Liver (tissue), 9 donors: ENCODE results near the gene SERPINB13. TPM values are rescaled to one million over a fixed set of nuclear protein-coding genes. Genes with fewer than 3 reads are reported as not detected.

Experiments
- DNase-seq: peaks from one replicate; pipeline ENCODE4 v3.0.0-alpha.2; 2017; ENCODE audit warnings: low spot score
- H3K27ac ChIP-seq, 2 donors: one replicate each; pipeline ENCODE4 v1.7.0; 2013; ENCODE audit warnings: inconsistent platforms in 2 of 2, low read length in 2 of 2, control low read depth in 1 of 2, low read depth in 1 of 2, mild to moderate bottlenecking in 1 of 2
- H3K27me3 ChIP-seq, 4 donors: one replicate each; pipeline versions ENCODE4 v1.6.1 to v1.7.0; 2013; ENCODE audit warnings: low read length in 3 of 4, inconsistent platforms in 1 of 4, mild to moderate bottlenecking in 1 of 4, moderate library complexity in 1 of 4; ENCODE audit not compliant: control insufficient read depth in 4 of 4, insufficient read depth in 4 of 4
- H3K36me3 ChIP-seq, 4 donors: one replicate each; pipeline versions ENCODE4 v1.6.1 to v1.7.0; 2013; ENCODE audit warnings: low read length in 3 of 4, mild to moderate bottlenecking in 3 of 4, low read depth in 1 of 4, moderate library complexity in 1 of 4; ENCODE audit not compliant: control insufficient read depth in 4 of 4, insufficient read depth in 3 of 4
- H3K4me1 ChIP-seq, 4 donors: one replicate each; pipeline versions ENCODE4 v1.6.1 to v1.7.0; 2013; ENCODE audit warnings: low read length in 3 of 4, mild to moderate bottlenecking in 3 of 4, moderate library complexity in 1 of 4; ENCODE audit not compliant: control insufficient read depth in 4 of 4, insufficient read depth in 4 of 4
- H3K4me3 ChIP-seq, 3 donors: one replicate each; pipeline versions ENCODE4 v1.6.1 to v1.7.0; 2013; ENCODE audit warnings: low read length in 3 of 3, control low read depth in 1 of 3, low read depth in 1 of 3, mild to moderate bottlenecking in 1 of 3
- H3K9ac ChIP-seq, 2 donors: one replicate each; pipeline ENCODE4 v1.7.0; 2013; ENCODE audit warnings: low read length in 2 of 2, mild to moderate bottlenecking in 2 of 2, moderate library complexity in 2 of 2, control low read depth in 1 of 2, low read depth in 1 of 2
- H3K9me3 ChIP-seq, 4 donors: one replicate each; pipeline versions ENCODE4 v1.6.1 to v1.7.0; 2013; ENCODE audit warnings: low read length in 3 of 4; ENCODE audit not compliant: control insufficient read depth in 4 of 4
- ATF3 ChIP-seq: IDR thresholded peaks from 2 replicates; pipeline ENCODE4 v1.6.1; 2016; ENCODE audit warnings: antibody characterized with exemption
- EGR1 ChIP-seq, 2 donors: IDR thresholded peaks; 2 replicates each; pipeline ENCODE4 v1.6.1; 2016 to 2018; ENCODE audit warnings: antibody characterized with exemption in 2 of 2, low read depth in 2 of 2
- FOXA1 ChIP-seq: IDR thresholded peaks from 2 replicates; pipeline ENCODE4 v1.6.1; 2016; ENCODE audit warnings: antibody characterized with exemption
- FOXA2 ChIP-seq: IDR thresholded peaks from 2 replicates; pipeline ENCODE4 v1.6.1; 2016; ENCODE audit warnings: antibody characterized with exemption
- GABPA ChIP-seq, 2 donors: IDR thresholded peaks in 1 of 2; conservative IDR thresholded peaks in 1 of 2; 2 replicates each; pipeline ENCODE4 v1.6.1; 2016; ENCODE audit warnings: antibody characterized with exemption in 2 of 2, mild to moderate bottlenecking in 1 of 2, moderate library complexity in 1 of 2
- JUND ChIP-seq, 2 donors: IDR thresholded peaks; 2 replicates each; pipeline ENCODE4 v1.6.1; 2016; ENCODE audit warnings: antibody characterized with exemption in 2 of 2
- MAX ChIP-seq: IDR thresholded peaks from 2 replicates; pipeline ENCODE4 v1.6.1; 2016; ENCODE audit warnings: antibody characterized with exemption
- NR2F2 ChIP-seq: IDR thresholded peaks from 2 replicates; pipeline ENCODE4 v1.6.1; 2016; ENCODE audit warnings: antibody characterized with exemption
- REST ChIP-seq: IDR thresholded peaks from 2 replicates; pipeline ENCODE4 v1.6.1; 2016; ENCODE audit warnings: antibody characterized with exemption, mild to moderate bottlenecking
- RXRA ChIP-seq, 2 donors: IDR thresholded peaks; 2 replicates each; pipeline ENCODE4 v1.6.1; 2017 to 2018; ENCODE audit warnings: antibody characterized with exemption in 2 of 2, mild to moderate bottlenecking in 1 of 2
- TAF1 ChIP-seq: conservative IDR thresholded peaks from 2 replicates; pipeline ENCODE4 v1.6.1; 2016; ENCODE audit warnings: antibody characterized with exemption, mild to moderate bottlenecking
- WGBS: extraction: QIAGEN DNeasy Blood & Tissue Kit; methylation state at CpG from one replicate; pipeline ENCODE4 v1.1.7; 2013; 5-methylcytosine and 5-hydroxymethylcytosine counted together
- polyA plus RNA-seq, 2 donors: library from polyadenylated mRNA; stranded (reverse) in 1 of 2; unstranded in 1 of 2; fragments of 200-250 nt in 1 of 2; fragments of >200 nt in 1 of 2; fragmentation: Nextera tagmentation in 1 of 2; extraction: Ambion mirVana in 1 of 2; gene quantifications; one replicate each; pipeline versions ENCODE4 v1.2.1 to v1.2.3, GENCODE V29; 2013 to 2015
- total RNA-seq, 2 donors: library from RNA; depleted of rRNA; stranded (reverse); fragments of >200 nt; gene quantifications; one replicate each; pipeline ENCODE4 v1.2.3, GENCODE V29; 2014
- donor health status: healthy.
- donor health status: healthy.
- donor health status: healthy.
- donor health status: healthy.
- donor health status: healthy.

SERPINB13 gene
- total and polyA plus RNA-seq, 4 donors = not detected

- WGBS = 88% methylated on average over 4 of the region's 4 CpGs
- Histone ChIP-seq H3K27ac (no peak overlapping the region), H3K36me3 (no peaks in the 10 kb centered on the region), H3K9me3 (no peaks in the 10 kb centered on the region), H3K9ac (no peak overlapping the region), H3K4me3 (no peak overlapping the region), H3K27me3 (no peaks in the 10 kb centered on the region), H3K4me1 (no peaks in the 10 kb centered on the region)
- no peak for DNase-seq
- TF ChIP-seq JUND (IDR thresholded peaks at IDR 0.05) (no peak), TAF1 (no peak), MAX (no peak), NR2F2 (no peak)
These were observed 23.1 kb upstream of the SERPINB13 start for GRCh38 chr18:63564021-63564420.

GRCh38 chr18:63564561-63564960, 22.6 kb upstream of the SERPINB13 start:
- 77% methylated on average over 1 of the region's 1 CpG for WGBS
- H3K9me3 ChIP-seq = no peaks in the 10 kb centered on the region
- H3K9ac ChIP-seq = no peak overlapping the region
- DNase-seq = no peak
- TF ChIP-seq FOXA1 = no peak
- no peak for TF ChIP-seq REST
- TF ChIP-seq GABPA (IDR thresholded peaks at IDR 0.05 in 1 of 2, conservative IDR thresholded peaks at IDR 0.05 in 1 of 2) = no peak
- TF ChIP-seq EGR1 (IDR thresholded peaks at IDR 0.05; ENCODE audit: low read depth in 2 of 2) = no peak
- TF ChIP-seq TAF1 = no peak
- TF ChIP-seq RXRA (IDR thresholded peaks at IDR 0.05) = no peak
- TF ChIP-seq NR2F2 = no peak
- TF ChIP-seq ATF3 = no peak
- TF ChIP-seq FOXA2 = no peak
- no peaks in the 10 kb centered on the region for H3K27me3 ChIP-seq
- no peaks in the 10 kb centered on the region for H3K36me3 ChIP-seq
- H3K27ac ChIP-seq = no peak overlapping the region
- no peaks in the 10 kb centered on the region for H3K4me1 ChIP-seq
- no peak overlapping the region for H3K4me3 ChIP-seq

GRCh38 chr18:63567276-63567675, 19.9 kb upstream of the SERPINB13 start:
- Histone ChIP-seq H3K9ac (no peak overlapping the region), H3K27ac (no peak overlapping the region), H3K4me1 (no peaks in the 10 kb centered on the region), H3K27me3 (no peaks in the 10 kb centered on the region), H3K36me3 (no peaks in the 10 kb centered on the region), H3K9me3 (no peaks in the 10 kb centered on the region), H3K4me3 (no peak overlapping the region)
- 76% methylated on average over 5 of the region's 5 CpGs for WGBS
- no peak for TF ChIP-seq ATF3
- no peak for DNase-seq
